NB4 (cell line): ENCODE data around the gene ARL14EP.

Experiments
- DNase-seq: peaks from one replicate; pipeline ENCODE4 v3.0.0; 2010; ENCODE audit warnings: low read depth
- H3K4me3 ChIP-seq: one replicate; pipeline ENCODE4 v1.5.1; 2011; ENCODE audit warnings: mild to moderate bottlenecking, low read depth, low read length, moderate library complexity
- MYC ChIP-seq: IDR thresholded peaks from 2 replicates; pipeline ENCODE4 v1.6.1; 2011; ENCODE audit warnings: low read depth, low read length
- POLR2A ChIP-seq: IDR thresholded peaks from 2 replicates; pipeline ENCODE4 v1.6.1; 2011; ENCODE audit warnings: mild to moderate bottlenecking; ENCODE audit not compliant: insufficient read length; ENCODE audit errors: extremely low read depth
- TF ChIP-seq, protein P1 (sequence below): IDR thresholded peaks from one replicate; pipeline ENCODE4 v1.5.1; 2012; ENCODE audit warnings: low read depth, low read length
- TF ChIP-seq, protein P2 (sequence below): IDR thresholded peaks from 2 replicates; pipeline ENCODE4 v1.6.1; 2011; ENCODE audit warnings: low read depth, low read length

Gene ARL14EP

DNA sequence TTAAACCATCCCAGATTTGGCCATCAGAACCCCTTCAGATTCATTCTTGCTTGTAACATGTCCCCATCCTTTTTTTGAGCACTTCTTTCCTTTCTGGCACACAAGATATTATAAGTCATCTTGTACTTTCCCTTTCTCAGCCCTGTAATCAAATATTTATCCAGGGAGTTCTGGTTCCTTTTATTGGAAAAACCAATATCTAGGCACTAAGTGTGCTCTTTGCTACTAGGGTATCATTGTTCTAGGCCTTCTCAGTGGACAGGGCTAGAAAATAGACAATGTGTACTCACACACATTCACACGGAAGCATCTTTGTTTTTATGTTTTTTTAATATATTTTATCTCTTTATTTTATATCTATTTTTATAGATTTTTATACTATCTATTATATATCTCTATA is 47.3 kb downstream of the ARL14EP start:
- TF ChIP-seq MYC, result no peak
- TF ChIP-seq, protein P1, sequence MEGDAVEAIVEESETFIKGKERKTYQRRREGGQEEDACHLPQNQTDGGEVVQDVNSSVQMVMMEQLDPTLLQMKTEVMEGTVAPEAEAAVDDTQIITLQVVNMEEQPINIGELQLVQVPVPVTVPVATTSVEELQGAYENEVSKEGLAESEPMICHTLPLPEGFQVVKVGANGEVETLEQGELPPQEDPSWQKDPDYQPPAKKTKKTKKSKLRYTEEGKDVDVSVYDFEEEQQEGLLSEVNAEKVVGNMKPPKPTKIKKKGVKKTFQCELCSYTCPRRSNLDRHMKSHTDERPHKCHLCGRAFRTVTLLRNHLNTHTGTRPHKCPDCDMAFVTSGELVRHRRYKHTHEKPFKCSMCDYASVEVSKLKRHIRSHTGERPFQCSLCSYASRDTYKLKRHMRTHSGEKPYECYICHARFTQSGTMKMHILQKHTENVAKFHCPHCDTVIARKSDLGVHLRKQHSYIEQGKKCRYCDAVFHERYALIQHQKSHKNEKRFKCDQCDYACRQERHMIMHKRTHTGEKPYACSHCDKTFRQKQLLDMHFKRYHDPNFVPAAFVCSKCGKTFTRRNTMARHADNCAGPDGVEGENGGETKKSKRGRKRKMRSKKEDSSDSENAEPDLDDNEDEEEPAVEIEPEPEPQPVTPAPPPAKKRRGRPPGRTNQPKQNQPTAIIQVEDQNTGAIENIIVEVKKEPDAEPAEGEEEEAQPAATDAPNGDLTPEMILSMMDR, result no peak
- TF ChIP-seq POLR2A, result no peak
- TF ChIP-seq, protein P2, sequence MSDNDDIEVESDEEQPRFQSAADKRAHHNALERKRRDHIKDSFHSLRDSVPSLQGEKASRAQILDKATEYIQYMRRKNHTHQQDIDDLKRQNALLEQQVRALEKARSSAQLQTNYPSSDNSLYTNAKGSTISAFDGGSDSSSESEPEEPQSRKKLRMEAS, result no peak
- no peak overlapping the region for H3K4me3 ChIP-seq
- DNase-seq, result no peak

DNA sequence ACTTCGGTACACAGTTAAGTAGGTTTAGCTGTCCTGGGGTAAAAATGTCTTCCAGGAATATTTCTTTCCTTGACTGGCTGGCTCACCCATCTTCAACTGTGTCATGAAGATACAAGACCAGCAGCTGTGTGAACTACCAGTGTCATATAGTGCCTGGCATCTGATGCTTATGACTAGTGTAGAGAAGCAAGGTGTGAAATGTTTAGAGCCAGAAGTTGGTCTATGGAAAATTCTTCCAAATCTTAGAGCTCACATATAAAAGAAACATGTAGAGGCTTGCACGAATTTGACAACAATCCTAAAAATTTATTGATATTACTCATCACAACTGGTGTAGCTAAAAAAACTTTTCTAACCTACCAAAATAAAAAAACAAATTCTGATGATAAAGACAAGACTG is 54.4 kb downstream of the ARL14EP start:
- no peak for DNase-seq
- H3K4me3 ChIP-seq, result no peak overlapping the region
- no peak for TF ChIP-seq MYC
- TF ChIP-seq, protein P1, result no peak

DNA sequence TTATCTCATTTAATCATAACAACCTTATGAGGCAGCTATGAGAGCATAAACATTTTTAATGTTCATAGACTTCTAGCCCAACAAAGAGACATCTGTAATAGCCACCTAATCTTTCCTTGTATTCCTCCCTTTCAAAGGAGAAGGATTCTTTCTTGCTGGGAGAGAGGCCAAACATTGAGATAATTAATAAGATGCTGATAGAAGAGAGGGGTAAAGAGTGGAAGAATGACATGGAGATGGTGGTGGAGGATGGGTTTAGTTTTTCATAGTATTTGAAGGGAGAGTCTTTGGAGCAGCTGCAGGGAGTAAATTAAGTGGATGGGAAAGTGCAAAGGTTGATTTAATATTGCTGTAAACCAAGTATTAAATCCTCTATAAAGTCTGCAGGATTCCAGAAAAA is 57.9 kb downstream of the ARL14EP start:
- H3K4me3 ChIP-seq, result no peak overlapping the region
- DNase-seq, result no peak
- TF ChIP-seq, protein P2, result no peak
- no peak for TF ChIP-seq MYC
- TF ChIP-seq, protein P1, result no peak

DNA sequence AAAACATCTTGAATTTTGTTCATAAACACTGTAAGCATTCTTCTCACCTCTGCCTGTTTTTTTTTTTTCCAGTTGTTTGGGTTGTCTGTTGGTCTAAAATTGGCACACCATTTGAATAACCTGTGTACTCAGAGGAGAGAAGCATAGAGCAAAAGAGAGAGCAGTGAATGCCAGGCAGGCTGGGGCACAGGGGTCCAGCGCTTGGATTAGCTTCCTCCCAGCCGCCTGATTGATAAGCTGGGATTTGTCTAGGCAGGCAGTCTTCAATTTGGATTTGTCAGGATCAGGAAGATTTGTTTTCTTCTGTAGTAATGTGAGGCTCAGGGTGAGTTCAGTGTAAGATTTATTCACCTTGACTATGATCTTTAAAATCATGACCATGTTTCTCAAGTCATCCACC is 59.0 kb downstream of the ARL14EP start:
- TF ChIP-seq, protein P1, result no peak
- TF ChIP-seq POLR2A (no peak), MYC (no peak)
- TF ChIP-seq, protein P2, result no peak
- H3K4me3 ChIP-seq, result no peak overlapping the region
- no peak for DNase-seq
